DMS53 treated with DMSO at 0.1 percent for 48 hours (cell line): ENCODE measurements around the gene PRICKLE3.

Experiments used
- DNase-seq: peaks from one replicate; lab custom pipeline; 2025; ENCODE audit not compliant: unreplicated experiment; lab: John Stamatoyannopoulos, UW

Gene PRICKLE3

GRCh38 chrX:49208399-49208798 is 22.2 kb upstream of the PRICKLE3 start:
- DNase-seq = no peak

GRCh38 chrX:49206543-49206942 is 20.4 kb upstream of the PRICKLE3 start:
- no peak for DNase-seq

GRCh38 chrX:49205443-49205842 is 19.3 kb upstream of the PRICKLE3 start:
- DNase-seq = no peak

- DNase-seq = no peak
These were observed 18.5 kb upstream of the PRICKLE3 start for GRCh38 chrX:49204709-49205108.

GRCh38 chrX:49204017-49204416 is 17.8 kb upstream of the PRICKLE3 start:
- no peak for DNase-seq

- DNase-seq = no peak
These were observed 17.4 kb upstream of the PRICKLE3 start for GRCh38 chrX:49203536-49203935.

- peak; percentile 55 for DNase-seq
These were observed 15.8 kb upstream of the PRICKLE3 start for GRCh38 chrX:49202022-49202421.

- DNase-seq = peak; percentile 62
These were observed 14.0 kb upstream of the PRICKLE3 start, which contains the start of gene SYP for GRCh38 chrX:49199906-49200771. TSS of gene SYP (minus strand) at chrX:49200193. CDS start at chrX:49200186, 7 bp downstream.

GRCh38 chrX:49199315-49199595 is 13.1 kb upstream of the PRICKLE3 start:
- DNase-seq = no peak

GRCh38 chrX:49198540-49199314 is 12.6 kb upstream of the PRICKLE3 start:
- no peak for DNase-seq

- no peak for DNase-seq
These were observed 11.4 kb upstream of the PRICKLE3 start for GRCh38 chrX:49197543-49198087.

- no peak for DNase-seq
These were observed 7.4 kb upstream of the PRICKLE3 start for GRCh38 chrX:49193542-49193964.

- no peak for DNase-seq
These were observed 6.7 kb upstream of the PRICKLE3 start for GRCh38 chrX:49192722-49193328.

GRCh38 chrX:49191574-49192011 is 5.4 kb upstream of the PRICKLE3 start:
- DNase-seq = peak; percentile 41

- DNase-seq = peak; percentile 100
These were observed 4.8 kb upstream of the PRICKLE3 start for GRCh38 chrX:49190821-49191573.

- no peak for DNase-seq
These were observed 3.4 kb upstream of the PRICKLE3 start for GRCh38 chrX:49189606-49190005.

- DNase-seq = no peak
These were observed 2.4 kb upstream of the PRICKLE3 start for GRCh38 chrX:49188468-49189076.

GRCh38 chrX:49187526-49187925 is 1.4 kb upstream of the PRICKLE3 start:
- no peak for DNase-seq

- DNase-seq = no peak
These were observed 838 bp upstream of the PRICKLE3 start for GRCh38 chrX:49187028-49187394.
